ENCODE results near the gene SLC2A10. TPM values are rescaled to one million over a fixed set of nuclear protein-coding genes. Genes with fewer than 3 reads are reported as not detected.

SLC2A10 gene
- total RNA-seq, 2 experiments from 2014 or later, result not detected

DNA sequence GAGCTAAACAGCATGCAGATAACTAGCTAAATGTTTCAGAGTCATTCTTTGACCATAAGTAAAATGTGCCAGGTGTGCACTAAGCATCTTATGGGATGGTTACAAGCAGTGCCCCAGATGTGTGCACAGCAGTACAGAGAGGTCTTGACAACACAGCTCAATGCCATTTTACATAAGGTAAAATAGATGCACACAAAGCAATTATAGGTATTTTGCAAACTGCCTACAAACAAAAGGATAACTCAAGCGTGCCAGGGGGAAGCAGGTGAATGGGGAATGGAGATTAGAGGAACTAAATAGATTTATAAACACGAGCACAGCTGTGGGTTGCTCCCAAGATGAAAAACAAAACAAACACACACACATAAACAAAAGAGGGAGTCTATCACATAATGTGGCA, 64.8 kb downstream of the SLC2A10 start:
- DNase-seq (no peak), ATAC-seq (no peak)
- H3K27me3 Mint-ChIP-seq, result peaks cover 21% of the 10 kb centered on the region
- POLR2A ChIA-PET, result no interaction called here
- no peak overlapping the region for H3K27ac Mint-ChIP-seq
- intact Hi-C loops (cut with DNase I, micrococcal nuclease), result no loop called here
- no peaks in the 10 kb centered on the region for H3K9me3 Mint-ChIP-seq (ENCODE audit: low read depth)
- H3K4me3 Mint-ChIP-seq, result no peak overlapping the region
- H3K36me3 Mint-ChIP-seq (ENCODE audit: low read depth), result no peaks in the 10 kb centered on the region
- CTCF ChIA-PET, result interaction anchor here (0.7 to 1.5 kb wide), 2 partner anchors 11 to 584 kb away, joined by 3 to 5 read pairs; no protein-coding TSS in a partner anchor
- no peaks in the 10 kb centered on the region for H3K4me1 Mint-ChIP-seq

DNA sequence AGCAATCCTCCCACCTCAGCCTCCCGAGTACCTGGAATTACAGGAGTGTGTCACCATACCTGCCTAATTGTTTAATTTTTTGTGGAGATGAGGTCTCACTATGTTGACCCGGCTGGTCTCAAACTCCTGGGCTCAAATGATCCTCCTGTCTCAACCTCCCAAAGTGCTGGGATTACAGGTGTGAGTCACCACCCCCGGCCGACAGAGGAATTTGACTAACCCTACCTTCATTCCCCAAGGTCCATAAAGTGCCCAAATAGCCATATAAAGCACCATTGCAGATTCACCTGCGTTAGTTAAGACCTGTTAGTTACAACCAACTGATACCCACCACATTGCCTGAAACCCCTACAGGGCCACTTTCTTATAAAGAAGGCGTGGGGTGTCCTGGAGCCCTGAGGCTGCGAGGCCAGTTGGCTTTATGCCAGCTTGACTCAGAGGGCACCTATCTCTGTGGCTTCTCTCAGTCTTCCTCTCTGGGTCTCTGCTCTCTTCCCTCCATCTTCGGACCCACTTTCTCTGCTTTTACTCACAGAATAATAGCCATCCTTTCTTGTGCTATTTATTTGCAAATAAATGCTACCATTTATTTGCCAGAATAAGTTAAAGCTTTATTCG, 65.6 kb downstream of the SLC2A10 start:
- ATAC-seq (no peak), DNase-seq (no peak)
- Mint-ChIP-seq H3K4me1 (no peaks in the 10 kb centered on the region), H3K27ac (no peak overlapping the region), H3K27me3 (peaks cover 23% of the 10 kb centered on the region), H3K36me3 (ENCODE audit: low read depth) (no peaks in the 10 kb centered on the region), H3K9me3 (ENCODE audit: low read depth) (no peaks in the 10 kb centered on the region), H3K4me3 (no peak overlapping the region)
- intact Hi-C loops (cut with DNase I, micrococcal nuclease), result no loop called here
- CTCF ChIA-PET, result interaction anchor here (0.7 to 1.5 kb wide), 2 partner anchors 12 to 583 kb away, joined by 3 to 5 read pairs; no protein-coding TSS in a partner anchor
- POLR2A ChIA-PET, result no interaction called here

DNA sequence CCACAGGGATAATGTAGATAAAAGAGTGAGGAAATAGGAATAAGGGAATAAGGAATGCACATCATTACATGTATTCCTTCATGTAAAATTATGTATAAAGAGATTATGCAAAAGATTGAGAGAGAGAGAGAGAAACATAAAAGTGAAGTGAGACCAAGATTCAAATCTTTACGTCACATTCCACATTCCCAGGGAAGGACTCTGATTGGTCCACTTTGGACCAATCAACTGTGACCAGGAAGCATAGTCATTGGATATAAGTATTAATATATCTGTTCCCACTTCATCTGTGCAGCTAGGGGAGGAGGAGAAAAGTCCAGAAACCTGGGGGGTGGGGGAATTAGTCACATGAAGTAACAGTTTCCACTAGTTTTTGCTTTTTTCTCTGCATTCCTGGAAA, 66.4 kb downstream of the SLC2A10 start:
- no peak overlapping the region for H3K4me3 Mint-ChIP-seq
- no peaks in the 10 kb centered on the region for H3K9me3 Mint-ChIP-seq (ENCODE audit: low read depth)
- intact Hi-C loops (cut with DNase I, micrococcal nuclease), result no loop called here
- CTCF ChIA-PET, result no interaction called here
- no peak for ATAC-seq
- H3K36me3 Mint-ChIP-seq (ENCODE audit: low read depth), result no peaks in the 10 kb centered on the region
- no peak for DNase-seq
- POLR2A ChIA-PET, result no interaction called here
- H3K27ac Mint-ChIP-seq, result no peak overlapping the region
- H3K27me3 Mint-ChIP-seq, result peaks cover 21% of the 10 kb centered on the region
- no peaks in the 10 kb centered on the region for H3K4me1 Mint-ChIP-seq

DNA sequence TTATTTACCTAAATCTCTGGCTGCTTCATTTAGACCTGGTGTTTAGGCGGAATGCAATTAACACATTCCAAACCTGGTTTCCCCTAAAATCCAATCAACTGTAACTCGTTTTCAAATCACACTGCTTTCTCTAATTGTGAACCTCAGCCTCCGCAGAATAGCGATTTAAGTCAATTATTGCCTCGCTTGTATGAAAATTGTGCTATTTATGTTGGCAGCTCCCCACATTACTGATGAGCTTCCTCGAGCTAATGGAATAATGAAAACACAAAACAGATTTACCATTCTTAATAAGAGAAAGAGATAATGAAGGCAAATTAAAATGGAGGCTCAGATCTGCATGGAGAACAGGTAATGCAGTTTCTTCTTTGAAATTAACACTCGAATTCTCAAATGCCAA, 67.9 kb downstream of the SLC2A10 start:
- H3K4me3 Mint-ChIP-seq, result no peak overlapping the region
- intact Hi-C loops (cut with DNase I, micrococcal nuclease), result no loop called here
- POLR2A ChIA-PET, result no interaction called here
- H3K27ac Mint-ChIP-seq, result no peak overlapping the region
- no peaks in the 10 kb centered on the region for H3K4me1 Mint-ChIP-seq
- CTCF ChIA-PET, result no interaction called here
- no peaks in the 10 kb centered on the region for H3K36me3 Mint-ChIP-seq (ENCODE audit: low read depth)
- H3K27me3 Mint-ChIP-seq, result peaks cover 21% of the 10 kb centered on the region
- no peak for DNase-seq
- no peak for ATAC-seq
- no peaks in the 10 kb centered on the region for H3K9me3 Mint-ChIP-seq (ENCODE audit: low read depth)

DNA sequence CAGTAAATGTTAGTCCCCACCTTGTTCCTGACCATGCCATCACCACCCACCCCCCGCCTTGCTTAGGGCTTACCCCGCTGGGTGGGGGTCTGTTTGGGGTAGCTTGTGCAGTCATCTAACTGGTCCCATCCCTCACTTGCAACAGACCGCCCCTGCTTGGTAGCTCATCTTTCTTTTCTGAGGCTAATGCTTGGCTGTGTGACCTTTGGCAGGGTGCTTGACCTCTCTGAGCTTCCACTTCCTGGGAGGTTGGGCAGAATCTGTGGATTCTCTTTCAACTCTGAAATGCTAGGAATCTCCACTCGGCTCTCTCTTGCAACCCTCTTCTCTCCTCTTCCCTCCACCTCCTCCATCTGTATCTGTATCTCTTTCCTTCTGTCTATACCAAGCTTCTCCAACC, 70.4 kb downstream of the SLC2A10 start:
- no peak overlapping the region for H3K4me3 Mint-ChIP-seq
- H3K27ac Mint-ChIP-seq, result no peak overlapping the region
- POLR2A ChIA-PET, result no interaction called here
- ATAC-seq (no peak), DNase-seq (no peak)
- no peaks in the 10 kb centered on the region for H3K4me1 Mint-ChIP-seq
- CTCF ChIA-PET, result interaction anchor here (0.8 kb wide), 2 partner anchors 22 to 322 kb away, joined by 3 to 4 read pairs; no protein-coding TSS in a partner anchor
- intact Hi-C loops (cut with DNase I, micrococcal nuclease), result no loop called here
- no peaks in the 10 kb centered on the region for H3K9me3 Mint-ChIP-seq (ENCODE audit: low read depth)
- H3K36me3 Mint-ChIP-seq (ENCODE audit: low read depth), result no peaks in the 10 kb centered on the region
- H3K27me3 Mint-ChIP-seq, result peaks cover 15% of the 10 kb centered on the region

DNA sequence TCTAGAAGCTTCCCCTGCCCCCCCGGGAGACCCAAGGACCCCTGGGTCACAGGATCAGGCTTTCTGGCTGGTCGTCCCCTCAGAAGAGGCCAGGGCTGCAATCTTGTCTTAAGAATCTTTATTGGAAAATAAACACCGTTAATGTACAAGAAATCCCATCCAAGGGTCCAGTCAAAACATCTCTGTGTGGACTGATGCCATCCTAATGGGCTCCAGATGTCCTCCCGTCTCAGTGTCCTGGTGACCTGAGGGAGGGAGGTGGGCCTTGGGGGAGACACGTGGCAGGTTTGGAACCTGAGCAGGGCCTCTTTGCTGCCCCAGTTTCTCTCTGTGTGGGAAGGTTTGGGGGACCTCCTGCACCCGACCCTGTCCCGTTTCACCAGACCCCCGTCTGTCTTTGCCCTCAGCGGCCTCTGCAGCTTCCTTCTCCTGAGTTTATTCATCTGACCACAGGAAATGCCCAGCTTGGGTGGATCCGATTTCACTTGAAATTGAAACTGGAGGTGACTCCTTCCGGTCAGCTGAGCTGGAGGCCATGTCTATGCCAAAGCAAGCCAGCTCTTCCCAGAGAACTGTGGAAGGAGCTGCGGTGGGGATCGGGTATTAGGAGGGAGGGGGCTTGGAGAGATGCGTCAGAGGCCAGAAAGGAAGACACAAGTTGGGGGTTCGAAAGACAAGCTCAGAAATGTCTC, 75.1 kb downstream of the SLC2A10 start:
- ChIA-PET CTCF (interaction anchor here (0.7 kb wide), 1 partner anchor 600 kb away, joined by 3 read pairs; no protein-coding TSS in a partner anchor), POLR2A (no interaction called here)
- intact Hi-C loops (cut with DNase I, micrococcal nuclease), result no loop called here
- Mint-ChIP-seq H3K4me3 (no peak overlapping the region), H3K36me3 (ENCODE audit: low read depth) (no peaks in the 10 kb centered on the region), H3K4me1 (no peaks in the 10 kb centered on the region), H3K9me3 (ENCODE audit: low read depth) (no peaks in the 10 kb centered on the region), H3K27ac (no peak overlapping the region), H3K27me3 (peaks cover 12% of the 10 kb centered on the region)
- ATAC-seq (no peak), DNase-seq (no peak)

Other genes with a start within 250 kb of the SLC2A10 start
- 1 to 10 TPM; 3.4 to 4.9 TPM for gene ZNF334, start 196.1 kb upstream of the SLC2A10 start, total RNA-seq
- under 1 TPM; 0.14 to 0.19 TPM for gene OCSTAMP, start 159.0 kb upstream of the SLC2A10 start, total RNA-seq
- gene SLC13A3, start 58.2 kb upstream of the SLC2A10 start, total RNA-seq, result under 1 TPM; 0.07 TPM
- 10 to 100 TPM; 11.2 to 12.1 TPM for gene TP53RK, start 20.2 kb upstream of the SLC2A10 start, total RNA-seq
- gene EYA2, start 185.2 kb downstream of the SLC2A10 start, total RNA-seq, result not detected

All from activated CD4-positive, alpha-beta T cell treated with anti-CD3 and anti-CD28 coated beads for 36 hours (primary cell).